IMR-90 (cell line): ENCODE results near the gene NUP210. TPM values are rescaled to one million over a fixed set of nuclear protein-coding genes. Genes with fewer than 3 reads are reported as not detected.
A peak's percentile ranks its signal among the peaks of the same experiment; 100 is the strongest.

ENCODE experiments used
- ATAC-seq: fragments of 200-7000 bp; cut with Tn5 transposase; 2 replicates; pipeline ENCODE4 v1.9.1; 2020; ENCODE audit warnings: low read depth, mild to moderate bottlenecking, moderate library complexity
- BruUV-seq: library from RNA; stranded (reverse); fragments of 400-500 nt; replicated peaks from 2 replicates; lab custom pipeline; 2021; lab: Mats Ljungman, UMichigan
- CTCF ChIA-PET: fragments of 300-600 bp; formaldehyde crosslinking; extraction: SDS; loops from one replicate; lab custom pipeline; 2021; ENCODE audit warnings: antibody characterized with exemption; lab: Yijun Ruan, JAX
- POLR2A ChIA-PET: fragments of 300-600 bp; sonication (Branson Sonifier 250); formaldehyde crosslinking; loops from one replicate; lab custom pipeline; 2022; ENCODE audit warnings: antibody characterized with exemption; ENCODE audit not compliant: unreplicated experiment; lab: Charles Lee
- DNase-seq: peaks from one replicate; pipeline ENCODE4 v3.0.0; 2013
- H2AFZ ChIP-seq: replicated peaks from 2 replicates; pipeline ENCODE3; 2013; ENCODE audit warnings: low read length, mild to moderate bottlenecking; ENCODE audit not compliant: poor library complexity
- H2AK5ac ChIP-seq: 2 replicates; pipeline ENCODE4 v1.6.1; 2013; ENCODE audit warnings: low read depth, low read length, inconsistent platforms
- H2AK9ac ChIP-seq: replicated peaks from 2 replicates; pipeline ENCODE3; 2013; ENCODE audit warnings: mild to moderate bottlenecking, low read depth, low read length, moderate library complexity; ENCODE audit not compliant: poor library complexity
- H2BK120ac ChIP-seq: 2 replicates; pipeline ENCODE4 v1.6.1; 2013; ENCODE audit warnings: low read depth, low read length, inconsistent platforms
- H2BK15ac ChIP-seq: 3 replicates; pipeline ENCODE4 v1.6.1; 2013; ENCODE audit warnings: low read depth, low read length, inconsistent platforms
- H2BK20ac ChIP-seq: 2 replicates; pipeline ENCODE4 v1.6.1; 2013; ENCODE audit warnings: low read depth, mild to moderate bottlenecking, inconsistent platforms, low read length, moderate library complexity
- H2BK5ac ChIP-seq: 2 replicates; pipeline ENCODE4 v1.6.1; 2013; ENCODE audit warnings: mild to moderate bottlenecking, low read depth, low read length, inconsistent platforms; ENCODE audit not compliant: poor library complexity, severe bottlenecking
- H3K14ac ChIP-seq: replicated peaks from 2 replicates; pipeline ENCODE4 v1.6.1; 2013; ENCODE audit warnings: low read depth, low read length, inconsistent platforms
- H3K18ac ChIP-seq: 2 replicates; pipeline ENCODE4 v1.6.1; 2013; ENCODE audit warnings: low read depth, low read length, control low read depth
- H3K23ac ChIP-seq: 2 replicates; pipeline ENCODE4 v1.6.1; 2013; ENCODE audit warnings: low read depth, low read length, inconsistent platforms
- H3K27ac ChIP-seq: 2 replicates; pipeline ENCODE4 v1.5.1; 2013; ENCODE audit warnings: mild to moderate bottlenecking, control low read depth, low read length; ENCODE audit not compliant: insufficient read depth
- H3K27me3 ChIP-seq: 2 replicates; pipeline ENCODE4 v1.6.1; 2013; ENCODE audit warnings: low read length; ENCODE audit not compliant: control insufficient read depth, insufficient read depth
- H3K36me3 ChIP-seq: 2 replicates; pipeline ENCODE4 v1.6.1; 2013; ENCODE audit warnings: low read length, mixed read lengths; ENCODE audit not compliant: control insufficient read depth, insufficient read depth
- H3K4ac ChIP-seq: 2 replicates; pipeline ENCODE4 v1.6.1; 2013; ENCODE audit warnings: low read depth, low read length, inconsistent platforms
- H3K4me1 ChIP-seq: 2 replicates; pipeline ENCODE4 v1.6.1; 2013; ENCODE audit warnings: low read length, mixed read lengths; ENCODE audit not compliant: control insufficient read depth, insufficient read depth
- H3K4me2 ChIP-seq: 2 replicates; pipeline ENCODE4 v1.6.1; 2013; ENCODE audit warnings: low read depth, mild to moderate bottlenecking, control low read depth, low read length, moderate library complexity
- H3K4me3 ChIP-seq: 2 replicates; pipeline ENCODE4 v1.5.1; 2013; ENCODE audit warnings: low read depth, mild to moderate bottlenecking, control low read depth, low read length, moderate library complexity; ENCODE audit not compliant: insufficient read depth
- H3K56ac ChIP-seq: 2 replicates; pipeline ENCODE4 v1.6.1; 2013; ENCODE audit warnings: low read length, inconsistent platforms; ENCODE audit not compliant: insufficient read depth; ENCODE audit errors: extremely low read depth
- H3K79me1 ChIP-seq, 2 experiments: 2 replicates each; pipeline ENCODE4 v1.6.1; 2013; ENCODE audit warnings: low read length in 2 of 2, inconsistent platforms in 1 of 2, low read depth in 1 of 2
- H3K9ac ChIP-seq: 2 replicates; pipeline ENCODE4 v1.6.1; 2013; ENCODE audit warnings: low read depth, low read length, control low read depth
- H3K9me1 ChIP-seq: 2 replicates; pipeline ENCODE4 v1.6.1; 2013; ENCODE audit warnings: low read length, inconsistent platforms; ENCODE audit not compliant: insufficient read depth
- H3K9me3 ChIP-seq: 2 replicates; pipeline ENCODE4 v1.6.1; 2013; ENCODE audit warnings: low read length; ENCODE audit not compliant: control insufficient read depth, insufficient read depth
- H4K20me1 ChIP-seq: 2 replicates; pipeline ENCODE4 v1.6.1; 2013; ENCODE audit warnings: low read length, inconsistent platforms; ENCODE audit not compliant: insufficient read depth
- H4K5ac ChIP-seq: 2 replicates; pipeline ENCODE4 v1.6.1; 2013; ENCODE audit warnings: mild to moderate bottlenecking, low read depth, low read length, control low read depth
- H4K8ac ChIP-seq, 2 experiments: 2 replicates each; pipeline ENCODE4 v1.6.1; 2013; ENCODE audit warnings: low read depth in 2 of 2, low read length in 2 of 2, control low read depth in 1 of 2, inconsistent platforms in 1 of 2
- H4K91ac ChIP-seq: 2 replicates; pipeline ENCODE4 v1.6.1; 2013; ENCODE audit warnings: low read depth, low read length, inconsistent platforms; ENCODE audit not compliant: insufficient read depth
- BHLHE40 ChIP-seq: fragments of 150-350 bp; IDR thresholded peaks from 2 replicates; pipeline ENCODE4 v1.6.1; 2016; ENCODE audit warnings: mild to moderate bottlenecking, low read depth, low read length
- CEBPB ChIP-seq: IDR thresholded peaks from 2 replicates; pipeline ENCODE4 v1.6.1; 2012; ENCODE audit warnings: low read depth, low read length, improper control_type of control experiment
- CHD1 ChIP-seq: IDR thresholded peaks from 2 replicates; pipeline ENCODE4 v1.6.1; 2012; ENCODE audit warnings: low read depth, low read length, improper control_type of control experiment
- CTCF ChIP-seq: conservative IDR thresholded peaks from 2 replicates; pipeline ENCODE4 v1.5.1; 2012; ENCODE audit warnings: mild to moderate bottlenecking, low read depth, low read length, improper control_type of control experiment
- ELK1 ChIP-seq: fragments of 150-350 bp; IDR thresholded peaks from 2 replicates; pipeline ENCODE4 v1.6.1; 2016; ENCODE audit warnings: low read depth, mild to moderate bottlenecking, low read length, moderate library complexity, borderline replicate concordance
- FOS ChIP-seq: fragments of 150-350 bp; IDR thresholded peaks from 2 replicates; pipeline ENCODE4 v1.6.1; 2016; ENCODE audit warnings: low read depth, low read length
- MAFK ChIP-seq: IDR thresholded peaks from 2 replicates; pipeline ENCODE4 v1.6.1; 2012; ENCODE audit warnings: low read depth, low read length, improper control_type of control experiment
- MAZ ChIP-seq: IDR thresholded peaks from 2 replicates; pipeline ENCODE4 v1.6.1; 2012; ENCODE audit warnings: low read depth, mild to moderate bottlenecking, low read length, improper control_type of control experiment, moderate library complexity, borderline replicate concordance
- MXI1 ChIP-seq: IDR thresholded peaks from 2 replicates; pipeline ENCODE4 v1.6.1; 2012; ENCODE audit warnings: low read depth, mild to moderate bottlenecking, low read length, moderate library complexity, borderline replicate concordance
- NFE2L2 ChIP-seq: fragments of 150-350 bp; IDR thresholded peaks from 2 replicates; pipeline ENCODE4 v1.6.1; 2016; ENCODE audit warnings: low read depth, mild to moderate bottlenecking, low read length
- POLR2A ChIP-seq: IDR thresholded peaks from 2 replicates; pipeline ENCODE4 v1.6.1; 2012; ENCODE audit warnings: mild to moderate bottlenecking, low read depth, low read length
- RAD21 ChIP-seq: IDR thresholded peaks from 2 replicates; pipeline ENCODE4 v1.6.1; 2012; ENCODE audit warnings: low read length, improper control_type of control experiment
- RCOR1 ChIP-seq: IDR thresholded peaks from 2 replicates; pipeline ENCODE4 v1.6.1; 2012; ENCODE audit warnings: mild to moderate bottlenecking, low read length, improper control_type of control experiment; ENCODE audit not compliant: insufficient replicate concordance
- RFX5 ChIP-seq: IDR thresholded peaks from 2 replicates; pipeline ENCODE4 v1.8.0; 2012; ENCODE audit warnings: low read depth, mild to moderate bottlenecking, low read length, moderate library complexity
- SMC3 ChIP-seq: fragments of 150-350 bp; IDR thresholded peaks from 2 replicates; pipeline ENCODE4 v1.6.1; 2016; ENCODE audit warnings: low read depth, mild to moderate bottlenecking, antibody characterized with exemption, low read length, moderate library complexity
- USF2 ChIP-seq: fragments of 150-350 bp; IDR thresholded peaks from 2 replicates; pipeline ENCODE4 v1.6.1; 2017; ENCODE audit warnings: mild to moderate bottlenecking, antibody characterized with exemption, low read length, low read depth
- WGBS, 2 experiments: methylation state at CpG; one replicate each; pipeline versions ENCODE4 v1.1.5 to v1.1.7; 2013; ENCODE audit warnings: missing lambda C conversion rate in 2 of 2; ENCODE audit not compliant: insufficient read length in 1 of 2; ENCODE audit errors: extremely low coverage in 2 of 2; 5-methylcytosine and 5-hydroxymethylcytosine counted together
- dilution Hi-C: fragments of 300-500 bp; cut with HindIII; formaldehyde crosslinking; loops from one replicate; pipeline ENCODE4 v1.14.3; 2018; ENCODE audit warnings: low sequenced_read_pairs; ENCODE audit not compliant: unreplicated experiment
- in situ Hi-C: fragments of 300-500 bp; cut with MboI; formaldehyde crosslinking; loops from 3 replicates; pipeline ENCODE4 v1.14.3; 2019; ENCODE audit warnings: low sequenced_read_pairs, inconsistent platforms, mixed read lengths
- intact Hi-C: fragments of 100-400 bp; cut with micrococcal nuclease; formaldehyde crosslinking; loops from 2 replicates; pipeline ENCODE4 v1.10.0; 2022
- polyA plus RNA-seq, 3 experiments: library from polyadenylated mRNA; depleted of rRNA; stranded (reverse); fragments of >200 nt; gene quantifications; 2 replicates each; pipeline ENCODE4 v1.2.3, GENCODE V29; 2012; ENCODE audit warnings: low replicate concordance in 1 of 3
- total RNA-seq: library from RNA; depleted of rRNA; stranded (reverse); fragments of >200 nt; gene quantifications from 2 replicates; pipeline ENCODE4 v1.2.3, GENCODE V29; 2012

The NUP210 gene
- total and polyA plus RNA-seq, 2 of the 4 experiments (the other 2 are of a cell fraction): under 0.01 to 0.03 TPM

DNA sequence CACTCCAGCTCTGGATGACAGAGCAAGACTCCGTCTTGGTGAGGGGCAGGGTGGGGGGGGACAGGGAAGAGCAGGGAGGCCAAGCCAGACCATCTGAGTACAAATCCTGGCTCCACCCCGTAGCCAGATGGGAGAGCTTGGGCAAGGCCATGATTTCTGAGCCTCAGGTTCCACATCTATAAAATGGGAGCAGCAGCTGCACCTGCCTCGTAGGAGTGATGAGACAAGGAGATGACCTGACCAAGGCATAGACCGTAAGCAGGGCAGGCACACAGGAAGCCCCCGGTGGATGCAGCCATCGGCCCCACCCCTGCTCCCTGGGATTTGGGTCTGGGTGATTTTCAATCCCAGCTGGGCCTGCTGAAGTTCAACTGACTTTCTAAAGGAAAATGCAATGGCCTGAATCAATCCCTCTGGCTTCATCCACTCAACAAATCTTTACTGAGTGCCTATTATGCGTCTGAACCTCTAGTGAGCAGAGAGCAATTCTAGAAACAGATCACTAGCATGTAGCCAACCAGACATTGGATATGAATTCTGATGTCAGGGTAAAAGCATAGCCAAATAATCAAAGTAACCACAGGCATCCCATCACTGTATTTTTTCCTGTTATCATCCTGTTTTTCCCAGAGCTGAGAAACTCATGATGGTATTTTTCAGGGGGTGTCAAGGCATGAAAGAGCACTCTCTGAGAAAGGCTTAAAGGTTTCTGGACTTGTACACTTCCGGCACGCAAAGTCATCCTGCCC, 141.2 kb downstream of the NUP210 start:
- Histone ChIP-seq H3K36me3 (no peaks in the 10 kb centered on the region; the same call in 1 of the 2 replicates), H4K20me1 (no peaks in the 10 kb centered on the region), H3K9ac (no peak overlapping the region), H2AK5ac (no peak overlapping the region), H3K14ac (no peak overlapping the region), H3K18ac (no peak overlapping the region), H2BK5ac (no peak overlapping the region), H2AFZ (no peak overlapping the region), H4K5ac (no peak overlapping the region), H3K27me3 (peaks cover 70% of the 10 kb centered on the region), H3K23ac (no peak overlapping the region), H3K79me1 (no peaks in the 10 kb centered on the region), H2BK20ac (no peak overlapping the region), H3K27ac (no peak overlapping the region), H3K4ac (no peak overlapping the region), H3K4me2 (no peak overlapping the region), H4K91ac (no peak overlapping the region), H2BK15ac (no peak overlapping the region), H3K9me3 (peaks cover 6% of the 10 kb centered on the region), H3K56ac (no peak overlapping the region), H3K4me1 (no peaks in the 10 kb centered on the region), H2BK120ac (no peak overlapping the region), H4K8ac (no peak overlapping the region), H3K9me1 (no peaks in the 10 kb centered on the region), H2AK9ac (no peak overlapping the region), H3K4me3 (no peak overlapping the region)
- CTCF ChIA-PET: no interaction called here
- no peak for TF ChIP-seq CHD1
- no peak for TF ChIP-seq MXI1
- no peak for TF ChIP-seq RFX5
- no peak for TF ChIP-seq MAFK
- TF ChIP-seq SMC3: no peak
- no peak for TF ChIP-seq MAZ
- no peak for TF ChIP-seq CTCF
- no peak for TF ChIP-seq BHLHE40
- no peak for TF ChIP-seq RAD21
- TF ChIP-seq USF2: no peak
- no peak for TF ChIP-seq FOS
- no peak for TF ChIP-seq NFE2L2
- TF ChIP-seq RCOR1: no peak
- TF ChIP-seq POLR2A: no peak
- TF ChIP-seq CEBPB: no peak
- TF ChIP-seq ELK1: no peak
- dilution Hi-C loops: no loop called here
- ATAC-seq (peak; percentile 42; the same call in 1 of the 2 replicates), DNase-seq (peak; percentile 44)
- whole genome bisulfite sequencing, 2 experiments: no CpG with 5 or more reads among the region's 9 CpGs
- POLR2A ChIA-PET: no interaction called here
- no TSS peak for BruUV-seq
- intact Hi-C loops: no loop called here
- in situ Hi-C loops: no loop called here
